Fibroblast of lung (primary cell): ENCODE data around the gene PCDHGB4. TPM values are rescaled to one million over a fixed set of nuclear protein-coding genes. Genes with fewer than 3 reads are reported as not detected.
"Not testable (repeated sequence)": the region's sequence is repeated elsewhere in the genome, so short reads cannot be mapped to it uniquely, and the experiment has no call there.

ENCODE experiments used
- DNase-seq, 2 donors: peaks; one replicate each; pipeline versions ENCODE4 v3.0.0 to v3.0.0-alpha.2; 2010; ENCODE audit warnings: low read depth in 2 of 2
- H2AFZ ChIP-seq: 2 replicates; pipeline ENCODE4 v1.5.1; 2012; ENCODE audit warnings: low read length, control low read depth, inconsistent platforms
- H3K27ac ChIP-seq: 2 replicates; pipeline ENCODE4 v1.5.1; 2011; ENCODE audit warnings: low read length, control low read depth; ENCODE audit not compliant: insufficient read depth
- H3K27me3 ChIP-seq: 2 replicates; pipeline ENCODE4 v1.5.1; 2011; ENCODE audit warnings: mild to moderate bottlenecking, low read length; ENCODE audit not compliant: control insufficient read depth, insufficient read depth
- H3K36me3 ChIP-seq: 2 replicates; pipeline ENCODE4 v1.5.1; 2011; ENCODE audit warnings: low read length; ENCODE audit not compliant: control insufficient read depth, insufficient read depth
- H3K4me1 ChIP-seq: 2 replicates; pipeline ENCODE4 v1.5.1; 2011; ENCODE audit warnings: low read length; ENCODE audit not compliant: control insufficient read depth, insufficient read depth; ENCODE audit errors: extremely low read depth
- H3K4me2 ChIP-seq: 2 replicates; pipeline ENCODE4 v1.5.1; 2011; ENCODE audit warnings: low read length, control low read depth; ENCODE audit not compliant: insufficient read depth; ENCODE audit errors: extremely low read depth
- H3K4me3 ChIP-seq, 4 experiments: fragments of 200-600 bp in 1 of 4; sonication (generic) in 1 of 4; replicated peaks in 1 of 4; 2 replicates each; pipeline ENCODE4 v1.5.1; 2011 to 2016; ENCODE audit warnings: low read length in 4 of 4, low read depth in 3 of 4, mild to moderate bottlenecking in 3 of 4, control low read depth in 2 of 4, inconsistent platforms in 1 of 4, mixed read lengths in 1 of 4; ENCODE audit not compliant: insufficient read depth in 1 of 4; ENCODE audit errors: control extremely low read depth in 1 of 4
- H3K79me2 ChIP-seq: 2 replicates; pipeline ENCODE4 v1.5.1; 2012; ENCODE audit warnings: mild to moderate bottlenecking, low read length, inconsistent platforms; ENCODE audit not compliant: control insufficient read depth, insufficient read depth
- H3K9ac ChIP-seq: 2 replicates; pipeline ENCODE4 v1.5.1; 2011; ENCODE audit warnings: mild to moderate bottlenecking, low read length, control low read depth; ENCODE audit not compliant: insufficient read depth
- H3K9me3 ChIP-seq: 2 replicates; pipeline ENCODE4 v1.5.1; 2012; ENCODE audit warnings: low read depth, low read length; ENCODE audit not compliant: control insufficient read depth, insufficient read depth
- H4K20me1 ChIP-seq: 2 replicates; pipeline ENCODE4 v1.5.1; 2011; ENCODE audit warnings: low read length; ENCODE audit not compliant: control insufficient read depth, insufficient read depth; ENCODE audit errors: extremely low read depth
- CTCF ChIP-seq, 2 donors: IDR thresholded peaks in 1 of 2; conservative IDR thresholded peaks in 1 of 2; 1 replicate in 1 of 2; 2 replicates in 1 of 2; pipeline ENCODE4 v1.5.1; 2011 to 2012; ENCODE audit warnings: low read length in 2 of 2, control low read depth in 1 of 2, inconsistent platforms in 1 of 2, low read depth in 1 of 2, mild to moderate bottlenecking in 1 of 2
- EZH2 ChIP-seq: IDR thresholded peaks from 2 replicates; pipeline ENCODE4 v1.5.1; 2012; ENCODE audit warnings: low read length, control low read depth, mild to moderate bottlenecking; ENCODE audit errors: missing control alignments
- polyA plus RNA-seq, 2 donors: library from polyadenylated mRNA; depleted of rRNA in 1 of 2; stranded (reverse) in 1 of 2; unstranded in 1 of 2; fragments of >200 nt; gene quantifications; 2 replicates each; pipeline ENCODE4 v1.2.1, GENCODE V29; 2011 to 2012; ENCODE audit warnings: missing spikeins in 1 of 2
- total RNA-seq: library from RNA; depleted of rRNA; stranded (reverse); fragments of >200 nt; gene quantifications from 2 replicates; pipeline ENCODE4 v1.2.1, GENCODE V29; 2014

The PCDHGB4 gene
- total and polyA plus RNA-seq, 2 donors (not counting 1 experiment from before 2014, with no cell fraction given): 13.3 to 18.3 TPM

GRCh38 chr5:141415275-141415618 lies 27.7 kb downstream of the PCDHGB4 start:
- H4K20me1 ChIP-seq, H3K9me3 ChIP-seq, H3K27me3 ChIP-seq, H3K27ac ChIP-seq, DNase-seq, H3K36me3 ChIP-seq, H3K79me2 ChIP-seq, H3K4me2 ChIP-seq, H3K4me3 ChIP-seq, H2AFZ ChIP-seq, H3K4me1 ChIP-seq, H3K9ac ChIP-seq: not testable (repeated sequence)

- peak within 1 kb of the TSS; percentile 32 to 60 (median 50) for H3K4me3 ChIP-seq
- H3K27me3 ChIP-seq, H3K79me2 ChIP-seq, H3K9me3 ChIP-seq, H3K36me3 ChIP-seq, H2AFZ ChIP-seq, H4K20me1 ChIP-seq, H3K4me1 ChIP-seq: not testable (repeated sequence)
- H3K4me2 ChIP-seq: peak within 1 kb of the TSS; percentile 60
- H3K9ac ChIP-seq: peak within 1 kb of the TSS; percentile 20
- peak within 1 kb of the TSS; percentile 6 for H3K27ac ChIP-seq
- peak; percentile 73 to 85 for DNase-seq
- TF ChIP-seq CTCF (conservative IDR thresholded peaks at IDR 0.05 in 1 of 2, IDR thresholded peaks at IDR 0.05 in 1 of 2; ENCODE audit: low read depth in 1 of 2, low read length in 2 of 2): peak; percentile 79
These were observed 30.1 kb downstream of the PCDHGB4 start, which contains the start of gene PCDHGB7 for GRCh38 chr5:141417494-141418172. TSS of gene PCDHGB7 (plus strand) at chr5:141417677. CDS start at chr5:141417860, 183 bp downstream.

GRCh38 chr5:141419074-141419880 lies 31.8 kb downstream of the PCDHGB4 start:
- no peaks in the 10 kb centered on the region for H3K4me1 ChIP-seq
- TF ChIP-seq EZH2 (no peak), CTCF (conservative IDR thresholded peaks at IDR 0.05 in 1 of 2, IDR thresholded peaks at IDR 0.05 in 1 of 2; ENCODE audit: low read depth in 1 of 2, low read length in 2 of 2) (no peak)
- peaks cover 11% of the 10 kb centered on the region for H3K9me3 ChIP-seq
- no peaks in the 10 kb centered on the region for H4K20me1 ChIP-seq
- H3K27ac ChIP-seq: no peak overlapping the region
- H3K36me3 ChIP-seq: peaks cover 2% of the 10 kb centered on the region
- no peaks in the 10 kb centered on the region for H3K79me2 ChIP-seq
- H3K27me3 ChIP-seq: no peaks in the 10 kb centered on the region
- H2AFZ ChIP-seq: no peak overlapping the region
- no peak overlapping the region for H3K4me3 ChIP-seq
- DNase-seq: no peak
- H3K4me2 ChIP-seq: peak overlapping the region; percentile 0
- no peak overlapping the region for H3K9ac ChIP-seq
